Activated T-helper 17 cell treated with anti-CD3 and anti-CD28 coated beads, Interleukin-2, amount 50 U/mL, for 72 hours (primary cell): ENCODE data around the gene PCYT1B. TPM values are rescaled to one million over a fixed set of nuclear protein-coding genes. Genes with fewer than 3 reads are reported as not detected.
A peak's percentile ranks its signal among the peaks of the same experiment; 100 is the strongest.

Experiments used
- ATAC-seq: fragments of 150-1000 bp; cut with Tn5 transposase; replicated peaks from 2 replicates; pipeline ENCODE4 v1.10.0; 2021; ENCODE audit warnings: mild to moderate bottlenecking, moderate library complexity
- H3K27ac Mint-ChIP-seq: one replicate; pipeline ENCODE4 v1.8.0; 2022; ENCODE audit warnings: mixed read lengths
- H3K27me3 Mint-ChIP-seq: one replicate; pipeline ENCODE4 v1.8.0; 2022; ENCODE audit warnings: mixed read lengths
- H3K36me3 Mint-ChIP-seq: one replicate; pipeline ENCODE4 v1.8.0; 2022; ENCODE audit warnings: low read depth, mild to moderate bottlenecking, mixed read lengths
- H3K4me1 Mint-ChIP-seq: one replicate; pipeline ENCODE4 v1.8.0; 2022; ENCODE audit warnings: mixed read lengths
- H3K4me3 Mint-ChIP-seq: one replicate; pipeline ENCODE4 v1.8.0; 2022; ENCODE audit warnings: mild to moderate bottlenecking, mixed read lengths
- H3K9me3 Mint-ChIP-seq: one replicate; pipeline ENCODE4 v1.8.0; 2022; ENCODE audit warnings: mixed read lengths
- total RNA-seq, 2 donors: library from RNA; stranded (reverse); gene quantifications; one replicate each; pipeline ENCODE4 v1.2.3, GENCODE V29; 2022

PCYT1B gene
- total RNA-seq, 2 donors from 2014 or later = 0.19 to 0.29 TPM

GRCh38 chrX:24594501-24594900, 52.6 kb downstream of the PCYT1B start:
- Mint-ChIP-seq H3K9me3 (no peaks in the 10 kb centered on the region), H3K4me1 (no peaks in the 10 kb centered on the region), H3K27me3 (peaks cover 3% of the 10 kb centered on the region), H3K27ac (no peak overlapping the region), H3K4me3 (no peak overlapping the region), H3K36me3 (no peaks in the 10 kb centered on the region)
- ATAC-seq = no peak

- no peak for ATAC-seq
- H3K36me3 Mint-ChIP-seq = no peaks in the 10 kb centered on the region
- H3K4me1 Mint-ChIP-seq = no peaks in the 10 kb centered on the region
- no peak overlapping the region for H3K4me3 Mint-ChIP-seq
- no peaks in the 10 kb centered on the region for H3K9me3 Mint-ChIP-seq
- peaks cover 3% of the 10 kb centered on the region for H3K27me3 Mint-ChIP-seq
- no peak overlapping the region for H3K27ac Mint-ChIP-seq
Observed at GRCh38 chrX:24590111-24590510, 57.0 kb downstream of the PCYT1B start.

- no peaks in the 10 kb centered on the region for H3K27me3 Mint-ChIP-seq
- no peak overlapping the region for H3K27ac Mint-ChIP-seq
- H3K4me3 Mint-ChIP-seq = no peak overlapping the region
- no peaks in the 10 kb centered on the region for H3K9me3 Mint-ChIP-seq
- no peaks in the 10 kb centered on the region for H3K4me1 Mint-ChIP-seq
- H3K36me3 Mint-ChIP-seq = no peaks in the 10 kb centered on the region
- no peak for ATAC-seq
Observed at GRCh38 chrX:24577091-24577490, 70.1 kb downstream of the PCYT1B start.

GRCh38 chrX:24575496-24575895, 71.7 kb downstream of the PCYT1B start:
- Mint-ChIP-seq H3K4me1 (no peaks in the 10 kb centered on the region), H3K9me3 (no peaks in the 10 kb centered on the region), H3K36me3 (no peaks in the 10 kb centered on the region), H3K27me3 (no peaks in the 10 kb centered on the region), H3K4me3 (no peak overlapping the region), H3K27ac (no peak overlapping the region)
- no peak for ATAC-seq

GRCh38 chrX:24574743-24575142, 72.4 kb downstream of the PCYT1B start:
- no peaks in the 10 kb centered on the region for H3K36me3 Mint-ChIP-seq
- H3K27me3 Mint-ChIP-seq = no peaks in the 10 kb centered on the region
- no peak for ATAC-seq
- no peak overlapping the region for H3K27ac Mint-ChIP-seq
- no peaks in the 10 kb centered on the region for H3K4me1 Mint-ChIP-seq
- no peak overlapping the region for H3K4me3 Mint-ChIP-seq
- H3K9me3 Mint-ChIP-seq = no peaks in the 10 kb centered on the region

- H3K36me3 Mint-ChIP-seq = no peaks in the 10 kb centered on the region
- no peaks in the 10 kb centered on the region for H3K4me1 Mint-ChIP-seq
- no peak for ATAC-seq
- no peak overlapping the region for H3K27ac Mint-ChIP-seq
- H3K4me3 Mint-ChIP-seq = no peak overlapping the region
- peaks cover 3% of the 10 kb centered on the region for H3K27me3 Mint-ChIP-seq
- no peaks in the 10 kb centered on the region for H3K9me3 Mint-ChIP-seq
Observed at GRCh38 chrX:24567169-24567568, 80.0 kb downstream of the PCYT1B start.

GRCh38 chrX:24566240-24566639, 80.9 kb downstream of the PCYT1B start:
- H3K9me3 Mint-ChIP-seq = no peaks in the 10 kb centered on the region
- no peaks in the 10 kb centered on the region for H3K4me1 Mint-ChIP-seq
- no peak for ATAC-seq
- H3K36me3 Mint-ChIP-seq = no peaks in the 10 kb centered on the region
- H3K27me3 Mint-ChIP-seq = peaks cover 3% of the 10 kb centered on the region
- H3K27ac Mint-ChIP-seq = no peak overlapping the region
- no peak overlapping the region for H3K4me3 Mint-ChIP-seq

- no peaks in the 10 kb centered on the region for H3K36me3 Mint-ChIP-seq
Observed at GRCh38 chrX:24563291-24564010, 83.7 kb downstream of the PCYT1B start.

GRCh38 chrX:24561121-24561520, 86.0 kb downstream of the PCYT1B start:
- Mint-ChIP-seq H3K4me3 (no peak overlapping the region), H3K27ac (no peak overlapping the region), H3K36me3 (no peaks in the 10 kb centered on the region), H3K27me3 (peaks cover 3% of the 10 kb centered on the region), H3K9me3 (no peaks in the 10 kb centered on the region), H3K4me1 (no peaks in the 10 kb centered on the region)
- ATAC-seq = peak; percentile 40

More at GRCh38 chrX:24563291-24564010, 83.7 kb downstream of the PCYT1B start:
- Mint-ChIP-seq H3K27ac (no peak overlapping the region), H3K27me3 (peaks cover 3% of the 10 kb centered on the region), H3K4me1 (no peaks in the 10 kb centered on the region), H3K9me3 (no peaks in the 10 kb centered on the region), H3K4me3 (no peak overlapping the region)
- no peak for ATAC-seq

- ATAC-seq = no peak
Observed at GRCh38 chrX:24553011-24553410, 94.1 kb downstream of the PCYT1B start.

GRCh38 chrX:24550166-24550565, 97.0 kb downstream of the PCYT1B start:
- Mint-ChIP-seq H3K36me3 (peaks cover 6% of the 10 kb centered on the region), H3K4me1 (no peaks in the 10 kb centered on the region), H3K27me3 (no peaks in the 10 kb centered on the region), H3K4me3 (no peak overlapping the region), H3K27ac (no peak overlapping the region), H3K9me3 (no peaks in the 10 kb centered on the region)
- no peak for ATAC-seq

More at GRCh38 chrX:24553011-24553410, 94.1 kb downstream of the PCYT1B start:
- Mint-ChIP-seq H3K27me3 (no peaks in the 10 kb centered on the region), H3K4me1 (no peaks in the 10 kb centered on the region), H3K27ac (no peak overlapping the region), H3K9me3 (no peaks in the 10 kb centered on the region), H3K4me3 (no peak overlapping the region), H3K36me3 (no peaks in the 10 kb centered on the region)

GRCh38 chrX:24547961-24548360, 99.2 kb downstream of the PCYT1B start:
- Mint-ChIP-seq H3K4me1 (no peaks in the 10 kb centered on the region), H3K4me3 (no peak overlapping the region), H3K27me3 (no peaks in the 10 kb centered on the region), H3K36me3 (peaks cover 23% of the 10 kb centered on the region), H3K9me3 (no peaks in the 10 kb centered on the region), H3K27ac (no peak overlapping the region)
- no peak for ATAC-seq

- Mint-ChIP-seq H3K4me3 (no peak overlapping the region), H3K4me1 (no peaks in the 10 kb centered on the region), H3K36me3 (peaks cover 49% of the 10 kb centered on the region), H3K27me3 (no peaks in the 10 kb centered on the region), H3K27ac (no peak overlapping the region), H3K9me3 (no peaks in the 10 kb centered on the region)
- no peak for ATAC-seq
Observed at GRCh38 chrX:24542756-24543155, 104.4 kb downstream of the PCYT1B start.

- Mint-ChIP-seq H3K36me3 (peaks cover 64% of the 10 kb centered on the region), H3K27me3 (no peaks in the 10 kb centered on the region), H3K27ac (no peak overlapping the region), H3K9me3 (no peaks in the 10 kb centered on the region), H3K4me1 (no peaks in the 10 kb centered on the region), H3K4me3 (no peak overlapping the region)
- no peak for ATAC-seq
Observed at GRCh38 chrX:24536551-24536950, 110.6 kb downstream of the PCYT1B start.

- Mint-ChIP-seq H3K27me3 (no peaks in the 10 kb centered on the region), H3K4me3 (no peak overlapping the region), H3K36me3 (peaks cover 96% of the 10 kb centered on the region), H3K4me1 (no peaks in the 10 kb centered on the region), H3K9me3 (no peaks in the 10 kb centered on the region), H3K27ac (no peak overlapping the region)
- ATAC-seq = no peak
Observed at GRCh38 chrX:24528605-24529004, 118.5 kb downstream of the PCYT1B start.

GRCh38 chrX:24526616-24527015, 120.5 kb downstream of the PCYT1B start:
- H3K9me3 Mint-ChIP-seq = no peaks in the 10 kb centered on the region
- H3K4me1 Mint-ChIP-seq = no peaks in the 10 kb centered on the region
- H3K4me3 Mint-ChIP-seq = no peak overlapping the region
- ATAC-seq = no peak
- peaks cover 89% of the 10 kb centered on the region for H3K36me3 Mint-ChIP-seq
- no peak overlapping the region for H3K27ac Mint-ChIP-seq
- H3K27me3 Mint-ChIP-seq = no peaks in the 10 kb centered on the region
